ENCODE results near the gene NFATC1.

NFATC1 gene

DNA sequence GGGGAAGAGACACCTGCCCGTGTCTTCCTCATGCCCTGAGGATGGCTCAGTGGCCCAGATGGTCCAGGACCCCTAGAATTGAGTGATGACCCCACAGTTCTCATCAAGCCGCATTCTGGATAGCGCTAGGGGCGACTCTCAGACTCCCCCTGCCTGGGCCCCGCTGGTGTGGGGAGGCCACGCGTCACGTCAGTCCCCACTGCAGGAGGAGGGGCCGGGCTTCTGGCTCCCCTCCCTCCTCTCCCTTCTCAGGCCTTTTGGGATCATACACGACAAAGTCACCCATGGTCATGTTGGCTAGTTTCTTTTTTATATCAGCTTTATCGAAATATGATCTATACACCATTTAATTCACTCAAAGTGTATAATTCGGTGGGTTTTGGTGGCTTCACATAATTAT, 61.5 kb downstream of the NFATC1 start:
- no peak for DNase-seq (ENCODE audit: low spot score)

- DNase-seq (ENCODE audit: low spot score), result no peak
Observed at GRCh38 chr18:79457652-79458051, 61.9 kb downstream of the NFATC1 start.

DNA sequence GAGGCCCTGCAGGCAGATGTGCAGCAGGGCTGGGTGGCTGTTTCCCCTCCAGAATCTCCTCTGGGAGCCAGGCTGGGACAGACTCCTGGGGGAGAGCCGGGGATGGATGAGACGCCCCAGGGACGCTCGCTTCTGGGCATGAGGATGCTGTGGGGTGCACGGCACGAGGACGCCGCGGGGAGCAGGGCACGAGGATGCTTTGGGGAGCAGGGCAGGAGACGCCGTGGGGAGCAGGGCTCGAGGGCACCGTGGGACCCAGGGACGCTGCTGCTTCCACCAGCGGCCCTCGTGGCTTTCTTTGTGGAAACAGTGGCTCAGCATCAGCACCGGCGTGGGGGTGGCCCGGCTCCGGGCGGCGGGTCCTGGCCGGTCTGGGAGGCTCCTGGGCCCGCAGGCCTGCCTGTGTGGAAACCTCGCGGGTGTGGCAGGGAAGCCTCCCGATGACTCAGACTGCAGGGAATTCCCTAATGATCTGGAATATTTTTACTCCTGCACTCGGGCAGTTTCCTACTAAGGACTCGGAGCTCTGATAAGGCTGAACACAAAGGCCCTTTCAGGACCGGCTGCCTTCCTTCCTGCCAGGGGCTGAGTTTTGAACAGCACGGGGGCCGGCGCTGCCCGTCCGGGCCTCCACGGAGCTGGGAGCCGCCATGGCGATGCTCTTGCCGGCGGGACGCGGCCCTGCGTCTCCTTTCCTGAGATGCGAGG, 62.6 kb downstream of the NFATC1 start:
- peak; percentile 28 for DNase-seq (ENCODE audit: low spot score)

GRCh38 chr18:79458917-79459803, 63.4 kb downstream of the NFATC1 start:
- no peak for DNase-seq (ENCODE audit: low spot score)

DNA sequence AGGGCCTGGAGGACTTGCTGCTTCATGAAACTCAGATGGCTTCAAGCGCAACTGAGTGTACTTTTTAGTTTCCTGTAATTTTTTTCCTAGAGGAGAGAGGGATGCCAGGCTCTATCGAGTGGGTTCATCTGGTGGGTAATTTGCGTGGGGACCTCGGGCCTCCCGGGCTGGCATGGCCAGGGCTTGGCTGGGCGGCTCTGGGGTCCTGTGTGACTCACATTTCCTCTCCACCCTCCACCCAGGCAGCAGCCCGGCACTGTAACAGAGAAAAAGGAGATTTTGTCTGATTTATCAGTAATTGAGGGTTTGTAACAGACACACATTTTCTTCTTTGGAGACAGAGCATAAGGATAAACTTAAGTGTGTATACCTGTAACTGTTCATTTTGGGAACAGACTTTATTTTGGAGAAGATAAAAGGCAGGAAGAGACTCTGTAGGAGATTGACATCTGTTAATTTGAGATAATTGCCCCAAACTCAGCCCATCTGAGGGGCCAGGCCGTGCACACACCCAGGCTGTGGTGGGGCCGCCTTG, 64.3 kb downstream of the NFATC1 start:
- DNase-seq (ENCODE audit: low spot score), result no peak

GRCh38 chr18:79460481-79461300, 65.0 kb downstream of the NFATC1 start:
- no peak for DNase-seq (ENCODE audit: low spot score)

GRCh38 chr18:79461627-79462026, 65.9 kb downstream of the NFATC1 start:
- no peak for DNase-seq (ENCODE audit: low spot score)

- DNase-seq (ENCODE audit: low spot score), result no peak
Observed at GRCh38 chr18:79463424-79463960, 67.8 kb downstream of the NFATC1 start.

GRCh38 chr18:79465392-79465991, 69.8 kb downstream of the NFATC1 start:
- DNase-seq (ENCODE audit: low spot score), result no peak

DNA sequence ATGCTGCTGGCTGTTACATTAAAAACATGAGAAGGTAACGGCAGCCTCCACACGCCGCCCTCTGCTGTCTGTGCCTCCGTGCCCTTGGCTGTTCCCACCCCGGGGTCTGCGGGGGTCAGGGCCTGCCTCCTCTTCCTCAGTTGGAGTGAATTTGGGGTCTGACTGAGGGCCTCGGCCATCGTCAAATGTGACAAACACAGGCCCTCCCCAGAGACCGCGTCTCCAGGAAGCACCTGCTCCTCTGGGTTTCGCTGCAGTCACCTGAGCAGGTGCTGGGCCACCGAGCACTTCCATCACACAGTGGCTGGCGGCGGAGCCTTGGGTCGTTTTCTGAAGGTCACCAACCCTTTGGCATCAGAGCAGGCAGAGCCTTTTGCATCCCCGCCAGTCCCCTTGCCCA, 70.9 kb downstream of the NFATC1 start:
- DNase-seq (ENCODE audit: low spot score), result no peak

- DNase-seq (ENCODE audit: low spot score), result no peak
Observed at GRCh38 chr18:79467126-79467525, 71.4 kb downstream of the NFATC1 start.

DNA sequence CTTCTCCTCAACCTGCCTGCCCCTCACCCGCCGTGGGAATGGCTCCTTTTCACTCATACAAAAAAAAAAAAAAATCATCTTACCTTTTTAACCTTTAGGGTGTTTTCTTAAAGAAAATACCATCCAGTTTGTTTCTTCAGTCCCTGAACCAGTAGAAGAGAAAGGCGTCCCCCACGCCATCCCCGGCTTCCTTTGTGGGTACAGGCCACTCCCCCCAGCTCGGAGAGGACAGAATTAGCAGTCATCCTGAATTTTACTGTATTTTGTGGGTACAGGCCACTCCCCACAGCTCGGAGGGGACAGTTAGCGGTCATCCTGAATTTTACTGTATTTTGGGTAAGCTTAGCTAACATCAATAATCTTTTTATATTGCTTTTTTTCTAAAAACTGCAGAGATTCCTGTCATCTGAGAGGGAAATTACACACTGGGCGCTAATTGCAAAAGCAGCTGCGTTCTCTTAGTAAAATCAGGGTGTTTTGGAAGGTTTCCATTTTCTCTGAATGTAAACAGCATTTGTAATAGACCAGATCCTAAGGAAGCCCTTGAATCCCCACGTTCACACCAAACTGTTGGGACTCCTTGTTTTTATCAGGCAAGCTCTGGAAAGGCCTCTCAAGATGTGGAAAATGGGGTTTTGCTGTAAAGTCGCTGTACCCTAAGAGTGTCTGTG, 72.5 kb downstream of the NFATC1 start:
- no peak for DNase-seq (ENCODE audit: low spot score)

DNA sequence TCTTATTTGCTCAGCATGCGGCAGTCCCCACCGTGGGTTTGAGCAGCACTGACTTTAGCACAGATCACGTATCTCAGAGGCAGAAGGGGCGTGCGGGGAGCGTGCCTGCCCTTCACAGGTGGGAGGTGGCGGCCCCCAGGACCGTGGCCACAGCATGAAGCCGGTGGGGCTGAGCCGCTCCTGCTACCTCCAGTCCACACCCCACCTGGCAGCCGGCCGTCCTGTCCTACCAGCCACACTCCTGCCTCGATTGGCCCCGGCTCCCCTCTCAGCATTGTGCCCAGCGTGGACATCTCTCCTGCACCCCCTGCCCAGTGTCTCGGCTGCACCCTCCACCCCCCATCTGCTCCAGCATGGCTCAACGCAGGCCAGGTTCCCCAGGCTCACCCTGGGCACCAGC, 73.6 kb downstream of the NFATC1 start:
- DNase-seq (ENCODE audit: low spot score), result no peak

GRCh38 chr18:79469751-79470505, 74.2 kb downstream of the NFATC1 start:
- no peak for DNase-seq (ENCODE audit: low spot score)

DNA sequence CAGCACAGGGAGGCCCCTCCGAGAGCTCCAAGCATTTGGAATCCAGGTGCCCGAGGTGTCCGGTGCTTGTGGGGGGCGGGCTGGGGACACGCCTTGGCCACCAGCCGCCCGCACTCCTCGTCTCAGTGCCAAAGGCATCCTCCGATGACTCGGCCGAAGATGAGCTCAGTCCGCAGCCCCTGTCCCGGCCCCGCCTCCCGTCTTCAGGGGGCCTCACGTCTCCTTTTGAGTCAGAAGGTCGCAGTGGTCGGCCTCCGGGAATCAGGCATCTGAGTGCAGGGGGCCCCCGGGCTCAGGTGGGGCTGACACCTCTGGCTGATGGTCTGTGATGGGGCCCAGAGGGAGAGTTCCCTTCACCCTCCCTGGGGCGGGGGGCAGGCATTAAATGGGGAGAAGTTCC, 74.8 kb downstream of the NFATC1 start:
- no peak for DNase-seq (ENCODE audit: low spot score)

- DNase-seq (ENCODE audit: low spot score), result no peak
Observed at GRCh38 chr18:79471046-79471445, 75.3 kb downstream of the NFATC1 start.

GRCh38 chr18:79471597-79471996, 75.9 kb downstream of the NFATC1 start:
- no peak for DNase-seq (ENCODE audit: low spot score)

GRCh38 chr18:79472176-79472575, 76.4 kb downstream of the NFATC1 start:
- DNase-seq (ENCODE audit: low spot score), result no peak

DNA sequence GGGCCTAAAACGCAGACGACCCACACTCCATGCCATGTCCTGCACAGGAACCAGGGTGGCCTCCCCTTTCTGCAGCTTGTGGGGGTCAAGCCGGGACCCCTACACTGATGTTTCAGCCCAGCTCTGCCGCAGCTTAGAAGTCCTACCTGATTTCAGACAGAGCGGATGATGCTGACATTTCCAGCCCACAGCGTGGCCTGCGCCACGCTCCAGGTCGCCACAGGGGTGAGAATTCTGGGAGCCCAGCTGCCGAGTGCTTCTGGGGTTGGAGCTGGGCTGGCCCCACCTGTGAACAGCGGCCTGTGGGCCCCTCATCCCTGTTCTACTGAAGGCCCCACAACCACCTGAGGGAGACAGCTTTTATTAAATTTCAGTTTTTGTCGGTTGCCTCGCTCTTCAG, 77.2 kb downstream of the NFATC1 start:
- DNase-seq (ENCODE audit: low spot score), result no peak

Data from pons (tissue), 1 donor.